NT2/D1 (cell line): Measurements from ENCODE around the gene C1orf53.

Experiments used
- SUZ12 ChIP-seq: IDR thresholded peaks from 2 replicates; pipeline ENCODE4 v1.6.1; 2011; ENCODE audit not compliant: insufficient read length, insufficient read depth; ENCODE audit errors: extremely low read depth
- YY1 ChIP-seq: IDR thresholded peaks from 2 replicates; pipeline ENCODE4 v1.6.1; 2011; ENCODE audit not compliant: insufficient read length, insufficient read depth
- ZNF274 ChIP-seq: IDR thresholded peaks from 2 replicates; pipeline ENCODE4 v1.6.1; 2011; ENCODE audit warnings: mild to moderate bottlenecking, low read depth, low read length

GRCh38 chr1:197942042-197942441 is 39.6 kb downstream of the C1orf53 start:
- TF ChIP-seq YY1, result no peak
- TF ChIP-seq SUZ12, result no peak
- TF ChIP-seq ZNF274, result no peak
